CD1c-positive myeloid dendritic cell (primary cell): Measurements from ENCODE around the gene LENG8.
"Not testable (repeated sequence)": the region's sequence is repeated elsewhere in the genome, so short reads cannot be mapped to it uniquely, and the experiment has no call there.

Source experiments
- DNase-seq: peaks from one replicate; pipeline ENCODE4 v3.0.0-alpha.2; 2016; ENCODE audit errors: extremely low spot score

The LENG8 gene

GRCh38 chr19:54439174-54439851 is 9.7 kb upstream of the LENG8 start:
- DNase-seq = no peak

- no peak for DNase-seq
Observed at GRCh38 chr19:54440641-54441040, 8.4 kb upstream of the LENG8 start.

- DNase-seq = no peak
Observed at GRCh38 chr19:54444737-54445136, 4.3 kb upstream of the LENG8 start.

GRCh38 chr19:54446349-54446748 is 2.6 kb upstream of the LENG8 start:
- not testable (repeated sequence) for DNase-seq

GRCh38 chr19:54448040-54448773 is 792 bp upstream of the LENG8 start:
- DNase-seq = peak; percentile 70

GRCh38 chr19:54449701-54450069 is 686 bp downstream of the LENG8 start:
- DNase-seq = peak; percentile 39

GRCh38 chr19:54451331-54451871 is 2.4 kb downstream of the LENG8 start:
- DNase-seq = peak; percentile 86

GRCh38 chr19:54451997-54452396 is 3.0 kb downstream of the LENG8 start:
- no peak for DNase-seq

GRCh38 chr19:54452626-54453025 is 3.6 kb downstream of the LENG8 start:
- no peak for DNase-seq

GRCh38 chr19:54453921-54454780 is 5.2 kb downstream of the LENG8 start:
- no peak for DNase-seq

GRCh38 chr19:54454781-54455675 is 6.0 kb downstream of the LENG8 start:
- no peak for DNase-seq

GRCh38 chr19:54455786-54456422 is 6.9 kb downstream of the LENG8 start:
- no peak for DNase-seq

- no peak for DNase-seq
Observed at GRCh38 chr19:54456423-54457373, 7.7 kb downstream of the LENG8 start.

- no peak for DNase-seq
Observed at GRCh38 chr19:54457773-54458647, 9.0 kb downstream of the LENG8 start.

GRCh38 chr19:54458648-54459281 is 9.8 kb downstream of the LENG8 start:
- DNase-seq = no peak

GRCh38 chr19:54459282-54460229 is 10.6 kb downstream of the LENG8 start:
- no peak for DNase-seq
